ENCODE measurements around the gene BNC2. TPM values are rescaled to one million over a fixed set of nuclear protein-coding genes. Genes with fewer than 3 reads are reported as not detected.

Gene BNC2
- total RNA-seq, 2 donors from 2014 or later, result 0.32 TPM; not detected in 1

DNA sequence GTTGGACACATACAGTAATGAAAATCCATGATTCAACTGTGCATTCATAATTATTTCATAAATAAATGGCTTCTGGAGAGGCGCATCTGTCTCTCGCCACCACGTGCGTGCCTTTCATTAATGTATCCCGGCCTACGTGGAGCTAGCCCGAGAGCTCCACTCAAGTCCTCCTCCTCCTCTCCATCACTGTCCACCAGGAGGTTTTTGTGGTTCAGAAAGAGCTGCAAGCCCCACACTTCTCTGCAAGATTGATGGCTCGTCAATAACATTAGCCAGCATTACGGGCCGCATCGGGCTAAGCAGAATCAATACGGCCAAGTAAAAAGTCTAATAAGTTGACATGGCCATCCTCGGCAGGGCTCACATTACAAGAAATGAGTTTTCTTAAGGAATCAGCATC lies 499.8 kb downstream of the BNC2 start:
- ATAC-seq (replicated peaks in 1 of 2) (no peak), DNase-seq (no peak)

DNA sequence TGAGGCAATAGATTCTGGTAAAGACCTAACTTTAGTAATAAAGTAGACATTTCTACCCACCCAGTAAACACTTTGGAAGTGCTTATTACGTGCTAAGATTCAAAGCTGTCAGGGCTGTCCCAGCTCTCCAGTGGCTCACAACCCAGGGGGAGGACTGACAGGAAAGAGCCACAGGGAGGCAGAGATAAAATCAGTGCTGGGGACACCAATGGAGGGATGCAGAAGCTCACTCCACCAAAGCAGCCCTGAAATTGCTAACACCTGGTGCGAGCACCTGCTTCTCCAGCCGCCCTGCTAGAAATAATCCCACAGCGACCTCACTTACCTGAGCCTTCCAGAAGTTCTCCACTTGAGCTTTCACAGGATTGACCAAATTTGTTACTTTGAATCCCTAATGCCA lies 501.0 kb downstream of the BNC2 start:
- Mint-ChIP-seq H3K4me1 (ENCODE audit: low read depth) (no peaks in the 10 kb centered on the region), H3K4me3 (no peak overlapping the region), H3K9me3 (peaks cover 6 to 14% of the 10 kb centered on the region in 2 donors), H3K27me3 (ENCODE audit: low read depth) (no peaks in the 10 kb centered on the region), H3K27ac (no peak overlapping the region), H3K36me3 (ENCODE audit: insufficient read depth in 2 of 2) (no peaks in the 10 kb centered on the region)
- DNase-seq (no peak), ATAC-seq (replicated peaks in 1 of 2) (no peak)

More for the DNA sequence above, 499.8 kb downstream of the BNC2 start:
- no peaks in the 10 kb centered on the region for H3K4me1 Mint-ChIP-seq (ENCODE audit: low read depth)
- no peaks in the 10 kb centered on the region for H3K27me3 Mint-ChIP-seq (ENCODE audit: low read depth)
- H3K36me3 Mint-ChIP-seq (ENCODE audit: insufficient read depth in 2 of 2), result no peaks in the 10 kb centered on the region
- no peak overlapping the region for H3K4me3 Mint-ChIP-seq
- H3K27ac Mint-ChIP-seq, result no peak overlapping the region
- H3K9me3 Mint-ChIP-seq, result peaks cover 5 to 15% of the 10 kb centered on the region in 2 donors

DNA sequence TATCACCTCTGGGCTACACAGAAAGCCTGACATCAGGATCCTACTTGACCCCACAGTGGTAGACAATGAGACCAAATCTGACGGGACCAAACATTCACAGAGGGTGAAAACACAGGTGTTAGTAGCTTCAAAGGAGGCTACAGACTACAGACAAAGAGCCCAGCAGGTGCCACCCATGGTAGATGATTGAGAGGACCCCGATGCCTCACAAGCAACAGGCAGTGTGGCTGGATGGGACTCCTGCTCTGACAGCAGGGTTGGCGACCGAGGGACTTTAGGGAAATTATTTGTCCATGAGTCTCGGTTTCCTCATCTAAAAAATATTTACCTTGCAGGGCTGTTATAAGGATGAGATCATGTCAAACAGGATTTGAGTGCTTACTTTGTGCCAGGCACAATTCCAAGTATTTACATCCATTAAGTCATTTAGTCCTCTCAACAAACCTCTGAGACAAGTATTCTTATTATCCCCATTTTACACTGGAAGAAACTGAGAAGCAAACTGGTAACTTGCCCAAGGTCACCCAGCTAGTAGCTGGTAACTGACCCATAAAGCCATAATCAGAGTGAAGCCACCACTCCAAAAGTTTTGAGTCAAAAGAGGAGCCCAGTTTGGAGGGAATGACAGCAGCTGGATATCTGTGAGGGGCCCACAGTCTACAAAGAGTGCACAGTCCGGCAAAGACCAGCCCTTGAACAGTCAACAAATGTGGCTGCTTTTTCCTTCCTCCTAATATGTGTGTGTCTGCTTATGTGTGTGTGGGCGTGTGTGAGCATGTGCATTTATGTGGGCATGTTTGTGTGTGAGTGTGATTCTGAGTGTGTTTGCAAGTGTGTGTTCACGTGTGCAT lies 502.0 kb downstream of the BNC2 start:
- Mint-ChIP-seq H3K4me3 (no peak overlapping the region), H3K4me1 (ENCODE audit: low read depth) (no peaks in the 10 kb centered on the region), H3K27ac (no peak overlapping the region), H3K27me3 (ENCODE audit: low read depth) (no peaks in the 10 kb centered on the region), H3K9me3 (peaks cover 6 to 14% of the 10 kb centered on the region in 2 donors), H3K36me3 (ENCODE audit: insufficient read depth in 2 of 2) (no peaks in the 10 kb centered on the region)
- DNase-seq, result no peak
- ATAC-seq (replicated peaks in 1 of 2), result no peak

DNA sequence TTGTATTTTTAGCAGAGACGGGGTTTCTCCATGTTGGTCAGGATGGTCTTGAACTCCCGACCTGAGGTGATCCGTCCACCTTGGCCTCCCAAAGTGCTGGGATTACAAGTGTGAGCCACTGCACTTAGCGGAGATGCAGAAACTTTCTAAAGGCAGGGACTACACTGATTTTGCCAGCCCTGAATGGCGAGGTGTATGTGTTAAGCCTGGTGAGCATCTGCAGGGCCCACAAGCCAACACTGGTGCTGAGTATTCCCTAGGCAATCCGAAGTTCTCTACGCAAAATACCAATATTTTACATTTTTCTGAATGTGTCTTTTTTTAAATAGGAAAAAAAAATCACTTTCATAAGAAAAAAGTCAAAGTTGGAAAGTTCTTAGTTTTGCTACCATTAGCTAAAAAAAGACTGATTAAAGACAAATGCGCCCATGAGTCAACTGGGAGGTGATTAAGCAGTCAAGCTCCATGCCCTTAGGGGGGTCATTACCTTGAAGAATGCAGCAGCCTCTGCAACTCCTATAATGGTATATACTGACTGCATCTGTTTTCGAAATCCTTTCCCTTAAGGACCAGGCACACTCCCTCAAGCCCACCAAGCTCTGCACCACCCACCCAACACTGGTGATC lies 502.8 kb downstream of the BNC2 start:
- no peak overlapping the region for H3K4me3 Mint-ChIP-seq
- no peaks in the 10 kb centered on the region for H3K4me1 Mint-ChIP-seq (ENCODE audit: low read depth)
- H3K9me3 Mint-ChIP-seq, result peaks cover 6 to 14% of the 10 kb centered on the region in 2 donors
- no peaks in the 10 kb centered on the region for H3K27me3 Mint-ChIP-seq (ENCODE audit: low read depth)
- no peak overlapping the region for H3K27ac Mint-ChIP-seq
- DNase-seq (no peak), ATAC-seq (replicated peaks in 1 of 2) (no peak)
- H3K36me3 Mint-ChIP-seq (ENCODE audit: insufficient read depth in 2 of 2), result no peaks in the 10 kb centered on the region

DNA sequence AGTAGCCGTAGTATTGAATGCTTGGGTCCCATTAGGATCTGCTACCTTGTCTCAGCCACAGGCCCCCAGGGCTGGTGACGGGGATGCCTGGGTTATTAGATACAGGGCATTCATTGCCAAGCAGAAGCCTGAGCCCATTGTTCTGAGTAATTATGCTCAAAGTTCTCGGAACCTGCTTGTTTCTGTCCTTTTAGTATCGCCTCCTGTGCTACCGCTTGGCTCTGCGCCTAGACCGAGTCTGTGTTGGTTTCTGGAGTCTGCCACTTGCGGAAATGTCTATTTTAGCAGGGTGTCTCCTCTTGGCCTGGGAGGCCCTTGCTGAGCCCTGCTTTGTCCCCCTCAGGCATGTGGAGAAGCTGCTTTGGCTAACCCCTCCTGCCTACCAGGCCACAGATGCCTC lies 506.1 kb downstream of the BNC2 start:
- Mint-ChIP-seq H3K9me3 (peaks cover 3 to 7% of the 10 kb centered on the region in 2 donors), H3K27me3 (ENCODE audit: low read depth) (no peaks in the 10 kb centered on the region)

DNA sequence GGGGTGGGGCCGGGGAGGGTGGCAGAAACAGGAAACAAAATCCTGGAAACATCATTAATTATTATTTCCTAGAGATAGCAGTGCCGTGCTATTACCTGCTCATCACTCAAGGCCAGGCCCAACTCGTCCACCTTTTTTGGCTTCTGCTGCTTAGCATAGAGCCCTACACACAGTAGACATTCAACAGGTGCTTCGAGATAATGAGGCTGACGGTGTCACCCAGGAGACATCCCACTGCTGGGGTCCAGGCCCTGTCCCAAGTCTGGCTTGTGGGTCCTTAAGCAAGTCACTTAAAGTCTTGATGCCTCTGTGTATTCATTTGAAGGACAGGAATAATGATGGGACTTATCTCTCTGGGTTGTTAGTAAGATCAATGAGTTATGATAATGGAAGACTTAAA lies 506.6 kb downstream of the BNC2 start:
- Mint-ChIP-seq H3K4me3 (no peak overlapping the region), H3K9me3 (peaks cover 3 to 9% of the 10 kb centered on the region in 2 donors), H3K4me1 (ENCODE audit: low read depth) (no peaks in the 10 kb centered on the region), H3K27ac (no peak overlapping the region), H3K36me3 (ENCODE audit: insufficient read depth in 2 of 2) (no peaks in the 10 kb centered on the region), H3K27me3 (ENCODE audit: low read depth) (no peaks in the 10 kb centered on the region)
- DNase-seq, result no peak
- ATAC-seq (replicated peaks in 1 of 2), result no peak

More for the DNA sequence above, 506.1 kb downstream of the BNC2 start:
- H3K4me3 Mint-ChIP-seq, result no peak overlapping the region
- H3K27ac Mint-ChIP-seq, result no peak overlapping the region
- H3K36me3 Mint-ChIP-seq (ENCODE audit: insufficient read depth in 2 of 2), result no peaks in the 10 kb centered on the region
- ATAC-seq (replicated peaks in 1 of 2) (no peak), DNase-seq (no peak)
- H3K4me1 Mint-ChIP-seq (ENCODE audit: low read depth), result no peaks in the 10 kb centered on the region

DNA sequence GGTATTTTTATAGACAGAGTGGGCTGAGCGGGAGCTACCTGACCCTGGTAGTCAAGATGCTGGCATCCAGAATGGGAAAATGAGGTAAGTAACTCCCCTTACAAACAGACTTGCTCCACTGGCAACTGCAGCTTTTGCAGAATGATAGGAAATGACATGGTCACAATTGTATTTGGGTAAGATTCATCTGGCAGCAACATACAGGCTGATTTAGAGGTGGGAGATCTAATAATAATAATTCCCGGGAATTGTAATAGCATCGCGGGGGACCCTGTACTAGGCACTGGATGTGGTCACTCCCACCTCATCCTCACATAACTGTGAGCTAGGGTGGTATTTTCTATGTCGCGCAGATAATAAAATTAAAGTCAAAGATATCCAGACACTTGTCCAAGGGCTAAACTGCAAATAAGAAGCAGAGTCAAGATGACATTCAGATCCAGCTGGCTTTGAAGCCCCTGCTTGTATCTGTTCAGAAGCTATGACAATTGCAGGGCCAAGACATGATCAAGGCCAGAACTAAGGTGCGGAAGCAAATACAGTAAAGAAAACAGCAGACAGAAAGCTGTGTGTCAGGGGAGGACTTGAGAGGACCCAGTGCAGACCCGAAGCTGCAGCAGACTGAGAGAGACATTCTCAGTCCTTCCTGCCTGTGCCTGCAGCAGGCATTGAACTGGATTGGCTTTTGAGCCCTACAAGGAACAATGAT lies 507.2 kb downstream of the BNC2 start:
- Mint-ChIP-seq H3K36me3 (ENCODE audit: insufficient read depth in 2 of 2) (no peaks in the 10 kb centered on the region), H3K9me3 (peaks cover 3 to 9% of the 10 kb centered on the region in 2 donors), H3K4me1 (ENCODE audit: low read depth) (no peaks in the 10 kb centered on the region), H3K27ac (no peak overlapping the region), H3K27me3 (ENCODE audit: low read depth) (no peaks in the 10 kb centered on the region), H3K4me3 (no peak overlapping the region)
- DNase-seq (no peak), ATAC-seq (replicated peaks in 1 of 2) (no peak)

DNA sequence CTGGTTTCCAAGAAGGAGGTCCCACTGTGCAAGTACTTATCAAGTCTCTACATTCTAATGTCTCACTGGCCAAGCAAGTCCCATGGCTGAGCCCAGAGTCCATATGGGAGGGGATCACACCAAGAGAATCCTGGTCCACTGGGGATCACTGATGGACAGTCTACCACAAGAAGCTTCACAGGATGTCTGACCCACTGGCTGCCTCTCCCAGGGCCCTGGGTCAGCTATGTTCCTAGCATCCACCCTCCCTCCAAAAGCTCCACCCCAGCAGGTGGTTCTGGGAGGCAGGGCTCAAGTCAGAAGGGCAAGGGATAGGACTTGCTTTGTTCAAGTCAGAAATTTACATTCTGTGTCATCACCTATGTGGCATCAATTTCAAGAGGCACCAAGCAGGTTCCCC lies 508.5 kb downstream of the BNC2 start:
- Mint-ChIP-seq H3K9me3 (peaks cover 3 to 7% of the 10 kb centered on the region in 2 donors), H3K27ac (no peak overlapping the region), H3K4me1 (ENCODE audit: low read depth) (no peaks in the 10 kb centered on the region), H3K36me3 (ENCODE audit: insufficient read depth in 2 of 2) (no peaks in the 10 kb centered on the region), H3K4me3 (no peak overlapping the region), H3K27me3 (ENCODE audit: low read depth) (no peaks in the 10 kb centered on the region)
- DNase-seq (no peak), ATAC-seq (replicated peaks in 1 of 2) (no peak)

DNA sequence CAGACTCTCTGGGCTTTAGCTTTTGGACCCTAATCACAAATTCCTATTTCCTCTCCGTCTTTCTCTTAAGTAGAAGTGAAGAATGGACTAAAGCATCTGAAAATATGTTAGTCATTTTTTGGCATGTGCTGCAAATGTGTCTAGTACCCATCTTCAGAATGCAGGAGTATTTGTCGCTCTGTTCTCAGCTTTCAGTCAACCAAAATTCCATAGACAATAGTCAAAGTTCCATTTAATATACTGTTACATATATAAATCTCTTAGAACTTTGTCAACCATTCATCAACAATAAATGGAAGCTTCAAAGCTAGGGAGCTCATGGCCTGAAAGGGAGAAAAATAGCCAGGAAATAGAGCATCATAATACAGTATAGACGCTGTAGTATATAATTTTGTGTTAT lies 509.4 kb downstream of the BNC2 start:
- DNase-seq (no peak), ATAC-seq (replicated peaks in 1 of 2) (no peak)
- no peaks in the 10 kb centered on the region for H3K4me1 Mint-ChIP-seq (ENCODE audit: low read depth)
- peaks cover 3 to 4% of the 10 kb centered on the region in 2 donors for H3K9me3 Mint-ChIP-seq
- no peak overlapping the region for H3K27ac Mint-ChIP-seq
- H3K27me3 Mint-ChIP-seq (ENCODE audit: low read depth), result no peaks in the 10 kb centered on the region
- no peaks in the 10 kb centered on the region for H3K36me3 Mint-ChIP-seq (ENCODE audit: insufficient read depth in 2 of 2)
- H3K4me3 Mint-ChIP-seq, result no peak overlapping the region

DNA sequence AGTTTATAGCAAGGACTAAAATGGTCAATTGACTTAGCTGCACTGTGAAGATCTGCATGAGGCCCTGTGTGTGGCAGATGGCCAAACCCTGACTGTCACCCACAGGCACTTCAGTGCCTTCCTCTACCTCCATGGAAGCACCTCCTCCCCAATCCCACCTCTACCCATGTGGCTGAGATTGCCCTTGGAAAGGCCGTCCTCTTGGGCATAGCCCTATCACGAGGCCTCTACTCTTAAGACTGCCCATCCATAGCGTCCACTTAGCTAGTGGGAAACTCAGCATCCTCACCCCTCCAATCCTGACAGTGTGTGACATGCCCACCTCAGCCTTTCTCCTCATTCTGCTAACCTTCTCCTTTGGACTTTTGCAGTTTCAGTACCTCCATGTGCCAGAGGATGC lies 510.2 kb downstream of the BNC2 start:
- H3K4me1 Mint-ChIP-seq (ENCODE audit: low read depth), result no peaks in the 10 kb centered on the region
- ATAC-seq (replicated peaks in 1 of 2) (no peak), DNase-seq (no peak)
- no peak overlapping the region for H3K27ac Mint-ChIP-seq
- no peaks in the 10 kb centered on the region for H3K36me3 Mint-ChIP-seq (ENCODE audit: insufficient read depth in 2 of 2)
- peaks cover 2% of the 10 kb centered on the region in 2 donors for H3K9me3 Mint-ChIP-seq
- H3K27me3 Mint-ChIP-seq (ENCODE audit: low read depth), result no peaks in the 10 kb centered on the region
- H3K4me3 Mint-ChIP-seq, result no peak overlapping the region
